OCI-LY1 (cell line): ENCODE results near the gene DALRD3.
"Not testable (repeated sequence)": the region's sequence is repeated elsewhere in the genome, so short reads cannot be mapped to it uniquely, and the experiment has no call there.

Experiments
- H2AFZ ChIP-seq: fragments of 200-600 bp; sonication (generic), shearing (Covaris generic); 2 replicates; pipeline ENCODE4 v1.6.0; 2014; ENCODE audit warnings: antibody characterized with exemption, mild to moderate bottlenecking, low read length
- H3F3A ChIP-seq: fragments of 200-600 bp; sonication (generic), shearing (Covaris generic); 2 replicates; pipeline ENCODE4 v1.6.0; 2014; ENCODE audit warnings: mild to moderate bottlenecking, antibody characterized with exemption, low read length, moderate library complexity; ENCODE audit not compliant: insufficient read depth
- H3K27ac ChIP-seq: fragments of 200-600 bp; sonication (generic); 2 replicates; pipeline ENCODE4 v1.5.1; 2014; ENCODE audit warnings: low read length, mixed run types, mild to moderate bottlenecking, low read depth; ENCODE audit not compliant: poor library complexity, severe bottlenecking
- H3K27me3 ChIP-seq: fragments of 200-600 bp; sonication (generic); 2 replicates; pipeline ENCODE4 v1.6.0; 2014; ENCODE audit warnings: antibody characterized with exemption, mild to moderate bottlenecking, low read length, moderate library complexity; ENCODE audit not compliant: insufficient read depth
- H3K36me3 ChIP-seq: fragments of 200-600 bp; sonication (generic); 2 replicates; pipeline ENCODE4 v1.6.1; 2014; ENCODE audit warnings: mild to moderate bottlenecking, antibody characterized with exemption, low read length, moderate library complexity, mixed read lengths; ENCODE audit not compliant: insufficient read depth
- H3K4me1 ChIP-seq: fragments of 200-600 bp; sonication (generic); 2 replicates; pipeline ENCODE4 v1.5.1; 2014; ENCODE audit warnings: mild to moderate bottlenecking, low read length, moderate library complexity; ENCODE audit not compliant: insufficient read depth, severe bottlenecking
- H3K4me2 ChIP-seq: fragments of 200-600 bp; sonication (generic), shearing (Covaris generic); 2 replicates; pipeline ENCODE4 v1.6.1; 2014; ENCODE audit warnings: low read length
- H3K4me3 ChIP-seq: fragments of 200-600 bp; sonication (generic); 2 replicates; pipeline ENCODE4 v1.5.1; 2014; ENCODE audit warnings: low read length, low read depth, mild to moderate bottlenecking, mixed read lengths; ENCODE audit not compliant: poor library complexity, severe bottlenecking
- H3K79me2 ChIP-seq: fragments of 200-600 bp; shearing (Covaris generic); 2 replicates; pipeline ENCODE4 v1.6.1; 2016; ENCODE audit warnings: mixed run types, low read length, mixed read lengths; ENCODE audit not compliant: insufficient read depth
- H3K9ac ChIP-seq: fragments of 200-600 bp; sonication (generic), shearing (Covaris generic); 2 replicates; pipeline ENCODE4 v1.6.1; 2014; ENCODE audit warnings: mild to moderate bottlenecking, low read length, mixed read lengths
- H3K9me2 ChIP-seq: fragments of 200-600 bp; sonication (generic), shearing (Covaris generic); 2 replicates; pipeline ENCODE4 v1.6.1; 2014; ENCODE audit warnings: low read depth, mild to moderate bottlenecking, low read length, mixed read lengths
- H3K9me3 ChIP-seq: fragments of 200-600 bp; shearing (Covaris generic); 2 replicates; pipeline ENCODE4 v1.6.1; 2014; ENCODE audit warnings: low read length, mixed read lengths
- H4K20me1 ChIP-seq: fragments of 200-600 bp; sonication (generic), shearing (Covaris generic); 2 replicates; pipeline ENCODE4 v1.6.0; 2016; ENCODE audit warnings: mild to moderate bottlenecking, low read length; ENCODE audit not compliant: insufficient read depth
- EZH2 ChIP-seq: fragments of 200-600 bp; sonication (generic), shearing (Covaris generic); IDR thresholded peaks from 2 replicates; pipeline ENCODE4 v1.8.0; 2017; ENCODE audit warnings: borderline replicate concordance, mixed run types, mild to moderate bottlenecking, antibody characterized with exemption, low read length, moderate library complexity, mixed read lengths
- TF ChIP-seq, protein P1 (sequence below): fragments of 200-600 bp; sonication (generic), shearing (Covaris generic); IDR thresholded peaks from 2 replicates; pipeline ENCODE4 v1.5.1; 2017; ENCODE audit warnings: mild to moderate bottlenecking, antibody characterized with exemption, low read length, moderate library complexity, mixed read lengths

The DALRD3 gene

DNA sequence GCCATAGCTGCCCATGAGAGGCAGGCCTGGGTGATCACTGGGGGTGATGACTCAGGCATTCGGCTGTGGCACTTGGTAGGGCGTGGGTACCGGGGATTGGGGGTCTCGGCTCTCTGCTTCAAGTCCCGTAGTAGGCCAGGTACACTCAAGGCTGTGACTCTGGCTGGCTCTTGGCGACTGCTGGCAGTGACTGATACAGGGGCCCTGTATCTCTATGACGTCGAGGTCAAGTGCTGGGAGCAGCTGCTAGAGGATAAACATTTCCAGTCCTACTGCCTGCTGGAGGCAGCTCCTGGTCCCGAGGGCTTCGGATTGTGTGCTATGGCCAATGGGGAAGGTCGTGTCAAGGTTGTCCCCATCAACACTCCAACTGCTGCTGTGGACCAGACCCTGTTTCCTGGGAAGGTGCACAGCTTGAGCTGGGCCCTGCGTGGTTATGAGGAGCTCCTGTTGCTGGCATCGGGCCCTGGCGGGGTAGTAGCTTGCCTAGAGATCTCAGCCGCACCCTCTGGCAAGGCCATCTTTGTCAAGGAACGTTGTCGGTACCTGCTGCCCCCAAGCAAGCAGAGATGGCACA lies 5.9 kb downstream of the DALRD3 start:
- Histone ChIP-seq H3K79me2 (no peaks in the 10 kb centered on the region), H4K20me1 (no peaks in the 10 kb centered on the region), H3K9ac (no peak overlapping the region), H3K4me1 (peaks cover 15% of the 10 kb centered on the region), H3K36me3 (peaks cover 47% of the 10 kb centered on the region), H3K4me2 (no peak overlapping the region), H2AFZ (no peak overlapping the region), H3K4me3 (no peak overlapping the region), H3K9me3 (no peaks in the 10 kb centered on the region), H3K9me2 (no peaks in the 10 kb centered on the region), H3K27me3 (no peaks in the 10 kb centered on the region), H3F3A (0 out of 2 replicates have a peak, but pooled peaks cover 7% of the 10 kb centered on the region), H3K27ac (no peak overlapping the region)
- TF ChIP-seq EZH2 = no peak
- TF ChIP-seq, protein P1, sequence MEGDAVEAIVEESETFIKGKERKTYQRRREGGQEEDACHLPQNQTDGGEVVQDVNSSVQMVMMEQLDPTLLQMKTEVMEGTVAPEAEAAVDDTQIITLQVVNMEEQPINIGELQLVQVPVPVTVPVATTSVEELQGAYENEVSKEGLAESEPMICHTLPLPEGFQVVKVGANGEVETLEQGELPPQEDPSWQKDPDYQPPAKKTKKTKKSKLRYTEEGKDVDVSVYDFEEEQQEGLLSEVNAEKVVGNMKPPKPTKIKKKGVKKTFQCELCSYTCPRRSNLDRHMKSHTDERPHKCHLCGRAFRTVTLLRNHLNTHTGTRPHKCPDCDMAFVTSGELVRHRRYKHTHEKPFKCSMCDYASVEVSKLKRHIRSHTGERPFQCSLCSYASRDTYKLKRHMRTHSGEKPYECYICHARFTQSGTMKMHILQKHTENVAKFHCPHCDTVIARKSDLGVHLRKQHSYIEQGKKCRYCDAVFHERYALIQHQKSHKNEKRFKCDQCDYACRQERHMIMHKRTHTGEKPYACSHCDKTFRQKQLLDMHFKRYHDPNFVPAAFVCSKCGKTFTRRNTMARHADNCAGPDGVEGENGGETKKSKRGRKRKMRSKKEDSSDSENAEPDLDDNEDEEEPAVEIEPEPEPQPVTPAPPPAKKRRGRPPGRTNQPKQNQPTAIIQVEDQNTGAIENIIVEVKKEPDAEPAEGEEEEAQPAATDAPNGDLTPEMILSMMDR = no peak

DNA sequence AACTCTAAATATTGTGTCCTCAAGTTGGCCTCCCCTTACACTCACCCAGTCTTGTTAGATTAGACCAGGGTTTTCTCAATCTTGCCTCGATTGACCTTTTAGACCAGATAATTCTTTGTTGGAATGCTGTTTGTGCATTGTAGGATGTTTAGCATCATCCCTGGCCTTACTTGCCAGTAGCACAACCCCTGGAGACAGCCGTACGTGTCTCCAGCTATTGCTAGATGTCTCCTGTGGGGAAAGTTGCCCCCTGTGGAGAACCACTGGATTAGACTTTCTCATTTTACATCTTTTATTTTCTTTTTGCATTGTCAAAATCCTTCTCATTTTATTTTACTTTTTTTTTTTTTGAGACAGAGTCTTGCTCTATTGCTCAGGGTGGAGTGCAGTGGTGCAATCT lies 9.0 kb downstream of the DALRD3 start:
- Histone ChIP-seq H3K79me2 (no peaks in the 10 kb centered on the region), H3K9ac (no peak overlapping the region)
- TF ChIP-seq, protein P1 = no peak
- no peak for TF ChIP-seq EZH2

DNA sequence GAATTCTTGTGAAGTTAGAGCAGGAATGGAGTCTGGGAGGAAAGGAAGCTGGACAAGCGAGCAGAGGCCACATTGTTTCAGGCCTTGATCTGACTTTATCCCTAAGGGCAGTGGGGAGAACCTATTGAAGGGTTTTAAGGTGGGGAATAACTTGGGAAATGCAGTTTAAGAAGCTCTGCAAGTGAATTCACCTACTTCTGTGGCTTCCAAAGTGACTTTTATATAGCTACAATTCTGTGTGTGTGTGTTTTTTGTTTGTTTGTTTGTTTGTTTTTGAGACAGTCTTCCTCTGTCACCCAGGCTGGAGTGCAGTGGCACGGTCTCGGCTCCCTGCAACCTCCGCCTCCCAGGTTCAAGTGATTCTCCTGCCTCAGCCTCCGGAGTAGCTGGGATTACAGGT lies 9.8 kb downstream of the DALRD3 start:
- not testable (repeated sequence) for H2AFZ ChIP-seq, H4K20me1 ChIP-seq, H3K27ac ChIP-seq, H3K79me2 ChIP-seq, H3K9me3 ChIP-seq, H3F3A ChIP-seq, H3K27me3 ChIP-seq, H3K9me2 ChIP-seq
- Histone ChIP-seq H3K36me3 (peaks cover 21% of the 10 kb centered on the region; the same call in 1 of the 2 replicates), H3K9ac (peak overlapping the region; percentile 69; the same call in 1 of the 2 replicates), H3K4me3 (peak overlapping the region; percentile 75), H3K4me2 (peak overlapping the region; percentile 77), H3K4me1 (peaks cover 17% of the 10 kb centered on the region)

More for the DNA sequence above, 9.0 kb downstream of the DALRD3 start:
- no peak overlapping the region for H3K27ac ChIP-seq
- peaks cover 26% of the 10 kb centered on the region for H3K36me3 ChIP-seq
- H4K20me1 ChIP-seq = no peaks in the 10 kb centered on the region
- no peak overlapping the region for H3K4me2 ChIP-seq
- no peak overlapping the region for H3K4me3 ChIP-seq
- no peaks in the 10 kb centered on the region for H3K27me3 ChIP-seq
- H3K9me3 ChIP-seq = no peaks in the 10 kb centered on the region
- H3K9me2 ChIP-seq = no peaks in the 10 kb centered on the region
- H3K4me1 ChIP-seq = peaks cover 17% of the 10 kb centered on the region
- no peak overlapping the region for H2AFZ ChIP-seq
- no peaks in the 10 kb centered on the region for H3F3A ChIP-seq
